HEK293 (cell line): ENCODE data around the gene MRTFA.

Experiments used
- FEZF1 ChIP-seq: fragments of 450-650 bp; formaldehyde crosslinking; IDR thresholded peaks from 2 replicates; pipeline ENCODE4 v1.5.1; 2016; ENCODE audit warnings: missing biosample characterization, missing genetic modification characterization
- GLI2 ChIP-seq: fragments of 450-650 bp; formaldehyde crosslinking; IDR thresholded peaks from 2 replicates; pipeline ENCODE4; 2017; ENCODE audit warnings: missing biosample characterization, missing genetic modification characterization, low read depth, borderline replicate concordance
- HOXA7 ChIP-seq: sonication (generic); formaldehyde crosslinking; IDR thresholded peaks from 2 replicates; pipeline ENCODE4 v1.8.1; 2022; ENCODE audit warnings: missing genetic modification reagents, borderline replicate concordance
- KLF10 ChIP-seq: fragments of 450-650 bp; IDR thresholded peaks from 2 replicates; pipeline ENCODE4 v1.5.1; 2018; ENCODE audit warnings: missing biosample characterization, mild to moderate bottlenecking, missing genetic modification characterization
- OSR2 ChIP-seq: fragments of 450-650 bp; formaldehyde crosslinking; IDR thresholded peaks from 2 replicates; pipeline ENCODE4 v1.5.1; 2016; ENCODE audit warnings: missing biosample characterization, missing genetic modification characterization
- SP2 ChIP-seq: fragments of 450-650 bp; formaldehyde crosslinking; IDR thresholded peaks from 2 replicates; pipeline ENCODE4 v1.5.1; 2016; ENCODE audit warnings: missing biosample characterization, missing genetic modification characterization
- WT1 ChIP-seq: fragments of 450-650 bp; formaldehyde crosslinking; IDR thresholded peaks from 2 replicates; pipeline ENCODE4 v1.5.1; 2016; ENCODE audit warnings: missing biosample characterization, missing genetic modification characterization
- ZBTB17 ChIP-seq: fragments of 450-650 bp; formaldehyde crosslinking; IDR thresholded peaks from 2 replicates; pipeline ENCODE4 v1.5.1; 2016; ENCODE audit warnings: missing biosample characterization, missing genetic modification characterization
- ZNF133 ChIP-seq: fragments of 450-650 bp; formaldehyde crosslinking; IDR thresholded peaks from 2 replicates; pipeline ENCODE4 v1.5.1; 2016; ENCODE audit warnings: missing biosample characterization, missing genetic modification characterization
- ZNF16 ChIP-seq: fragments of 450-650 bp; formaldehyde crosslinking; IDR thresholded peaks from 2 replicates; pipeline ENCODE4 v1.5.1; 2016; ENCODE audit warnings: low read depth, missing biosample characterization, missing genetic modification characterization
- ZNF174 ChIP-seq: fragments of 450-650 bp; formaldehyde crosslinking; IDR thresholded peaks from 2 replicates; pipeline ENCODE4 v1.5.0; 2017; ENCODE audit warnings: missing biosample characterization, mild to moderate bottlenecking, missing genetic modification characterization
- ZNF239 ChIP-seq: fragments of 450-650 bp; formaldehyde crosslinking; IDR thresholded peaks from 2 replicates; pipeline ENCODE4 v1.5.1; 2016; ENCODE audit warnings: missing biosample characterization, missing genetic modification characterization
- ZNF404 ChIP-seq: fragments of 450-650 bp; formaldehyde crosslinking; IDR thresholded peaks from 2 replicates; pipeline ENCODE4 v1.5.1; 2017; ENCODE audit warnings: missing biosample characterization, missing genetic modification characterization
- ZNF426 ChIP-seq: fragments of 450-650 bp; formaldehyde crosslinking; IDR thresholded peaks from 2 replicates; pipeline ENCODE4 v1.5.1; 2017; ENCODE audit warnings: missing biosample characterization, missing genetic modification characterization, mild to moderate bottlenecking, inconsistent platforms, moderate library complexity
- ZNF513 ChIP-seq: fragments of 450-650 bp; IDR thresholded peaks from 2 replicates; pipeline ENCODE4 v1.5.1; 2018; ENCODE audit warnings: missing biosample characterization, missing genetic modification characterization
- ZNF514 ChIP-seq: fragments of 450-650 bp; formaldehyde crosslinking; IDR thresholded peaks from 2 replicates; pipeline ENCODE4 v1.5.1; 2016; ENCODE audit warnings: missing biosample characterization, missing genetic modification characterization
- ZNF544 ChIP-seq: fragments of 450-650 bp; formaldehyde crosslinking; IDR thresholded peaks from 2 replicates; pipeline ENCODE4 v1.5.0; 2017; ENCODE audit warnings: missing biosample characterization, missing genetic modification characterization
- ZNF596 ChIP-seq: fragments of 450-650 bp; IDR thresholded peaks from 2 replicates; pipeline ENCODE4 v1.5.0; 2018; ENCODE audit warnings: missing biosample characterization, mild to moderate bottlenecking, missing genetic modification characterization, moderate library complexity
- ZNF677 ChIP-seq: fragments of 450-650 bp; IDR thresholded peaks from 2 replicates; pipeline ENCODE4 v1.5.0; 2018; ENCODE audit warnings: missing biosample characterization, mild to moderate bottlenecking, missing genetic modification characterization, moderate library complexity
- ZNF785 ChIP-seq: fragments of 450-650 bp; formaldehyde crosslinking; IDR thresholded peaks from 2 replicates; pipeline ENCODE4 v1.5.1; 2016; ENCODE audit warnings: missing biosample characterization, missing genetic modification characterization
- ZNF792 ChIP-seq: fragments of 450-650 bp; formaldehyde crosslinking; IDR thresholded peaks from 2 replicates; pipeline ENCODE4 v1.5.1; 2016; ENCODE audit warnings: missing biosample characterization, missing genetic modification characterization
- TF ChIP-seq, protein P1 (sequence below): fragments of 450-650 bp; formaldehyde crosslinking; IDR thresholded peaks from 2 replicates; pipeline ENCODE4 v1.5.1; 2016; ENCODE audit warnings: missing biosample characterization, missing genetic modification characterization, borderline replicate concordance
- TF ChIP-seq, protein P2 (sequence below): fragments of 450-650 bp; formaldehyde crosslinking; IDR thresholded peaks from 2 replicates; pipeline ENCODE4 v1.5.1; 2016; ENCODE audit warnings: missing biosample characterization, missing genetic modification characterization
- TF ChIP-seq, protein P3 (sequence below): fragments of 450-650 bp; IDR thresholded peaks from 2 replicates; pipeline ENCODE4 v1.5.1; 2018; ENCODE audit warnings: missing biosample characterization, mild to moderate bottlenecking, missing genetic modification characterization
- TF ChIP-seq, protein P4 (sequence below): fragments of 450-650 bp; formaldehyde crosslinking; IDR thresholded peaks from 2 replicates; pipeline ENCODE4 v1.5.1; 2016; ENCODE audit warnings: missing biosample characterization, missing genetic modification characterization

The MRTFA gene

GRCh38 chr22:40634119-40634903, 2.2 kb downstream of the MRTFA start (continued):
- TF ChIP-seq ZNF513 (tag by site-specific recombination): no peak
- no peak for TF ChIP-seq ZNF404
- peak; percentile 48 for TF ChIP-seq ZBTB17 (tag by site-specific recombination)
- TF ChIP-seq ZNF174 (tag by site-specific recombination): no peak
- peak; percentile 92 for TF ChIP-seq OSR2 (tag by site-specific recombination)
- TF ChIP-seq SP2: no peak
- no peak for TF ChIP-seq ZNF792 (tag by site-specific recombination)
- TF ChIP-seq FEZF1 (tag by site-specific recombination): peak; percentile 94
- peak; percentile 72 for TF ChIP-seq KLF10
- TF ChIP-seq, protein P1, sequence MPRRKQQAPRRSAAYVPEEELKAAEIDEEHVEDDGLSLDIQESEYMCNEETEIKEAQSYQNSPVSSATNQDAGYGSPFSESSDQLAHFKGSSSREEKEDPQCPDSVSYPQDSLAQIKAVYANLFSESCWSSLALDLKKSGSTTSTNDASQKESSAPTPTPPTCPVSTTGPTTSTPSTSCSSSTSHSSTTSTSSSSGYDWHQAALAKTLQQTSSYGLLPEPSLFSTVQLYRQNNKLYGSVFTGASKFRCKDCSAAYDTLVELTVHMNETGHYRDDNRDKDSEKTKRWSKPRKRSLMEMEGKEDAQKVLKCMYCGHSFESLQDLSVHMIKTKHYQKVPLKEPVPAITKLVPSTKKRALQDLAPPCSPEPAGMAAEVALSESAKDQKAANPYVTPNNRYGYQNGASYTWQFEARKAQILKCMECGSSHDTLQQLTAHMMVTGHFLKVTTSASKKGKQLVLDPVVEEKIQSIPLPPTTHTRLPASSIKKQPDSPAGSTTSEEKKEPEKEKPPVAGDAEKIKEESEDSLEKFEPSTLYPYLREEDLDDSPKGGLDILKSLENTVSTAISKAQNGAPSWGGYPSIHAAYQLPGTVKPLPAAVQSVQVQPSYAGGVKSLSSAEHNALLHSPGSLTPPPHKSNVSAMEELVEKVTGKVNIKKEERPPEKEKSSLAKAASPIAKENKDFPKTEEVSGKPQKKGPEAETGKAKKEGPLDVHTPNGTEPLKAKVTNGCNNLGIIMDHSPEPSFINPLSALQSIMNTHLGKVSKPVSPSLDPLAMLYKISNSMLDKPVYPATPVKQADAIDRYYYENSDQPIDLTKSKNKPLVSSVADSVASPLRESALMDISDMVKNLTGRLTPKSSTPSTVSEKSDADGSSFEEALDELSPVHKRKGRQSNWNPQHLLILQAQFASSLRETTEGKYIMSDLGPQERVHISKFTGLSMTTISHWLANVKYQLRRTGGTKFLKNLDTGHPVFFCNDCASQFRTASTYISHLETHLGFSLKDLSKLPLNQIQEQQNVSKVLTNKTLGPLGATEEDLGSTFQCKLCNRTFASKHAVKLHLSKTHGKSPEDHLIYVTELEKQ: peak; percentile 86
- TF ChIP-seq, protein P2, sequence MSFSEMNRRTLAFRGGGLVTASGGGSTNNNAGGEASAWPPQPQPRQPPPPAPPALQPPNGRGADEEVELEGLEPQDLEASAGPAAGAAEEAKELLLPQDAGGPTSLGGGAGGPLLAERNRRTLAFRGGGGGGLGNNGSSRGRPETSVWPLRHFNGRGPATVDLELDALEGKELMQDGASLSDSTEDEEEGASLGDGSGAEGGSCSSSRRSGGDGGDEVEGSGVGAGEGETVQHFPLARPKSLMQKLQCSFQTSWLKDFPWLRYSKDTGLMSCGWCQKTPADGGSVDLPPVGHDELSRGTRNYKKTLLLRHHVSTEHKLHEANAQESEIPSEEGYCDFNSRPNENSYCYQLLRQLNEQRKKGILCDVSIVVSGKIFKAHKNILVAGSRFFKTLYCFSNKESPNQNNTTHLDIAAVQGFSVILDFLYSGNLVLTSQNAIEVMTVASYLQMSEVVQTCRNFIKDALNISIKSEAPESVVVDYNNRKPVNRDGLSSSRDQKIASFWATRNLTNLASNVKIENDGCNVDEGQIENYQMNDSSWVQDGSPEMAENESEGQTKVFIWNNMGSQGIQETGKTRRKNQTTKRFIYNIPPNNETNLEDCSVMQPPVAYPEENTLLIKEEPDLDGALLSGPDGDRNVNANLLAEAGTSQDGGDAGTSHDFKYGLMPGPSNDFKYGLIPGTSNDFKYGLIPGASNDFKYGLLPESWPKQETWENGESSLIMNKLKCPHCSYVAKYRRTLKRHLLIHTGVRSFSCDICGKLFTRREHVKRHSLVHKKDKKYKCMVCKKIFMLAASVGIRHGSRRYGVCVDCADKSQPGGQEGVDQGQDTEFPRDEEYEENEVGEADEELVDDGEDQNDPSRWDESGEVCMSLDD (tag by site-specific recombination): no peak
- no peak for TF ChIP-seq ZNF785 (tag by site-specific recombination)
- TF ChIP-seq ZNF677 (tag by site-specific recombination): no peak
- no peak for TF ChIP-seq HOXA7
- no peak for TF ChIP-seq ZNF596 (tag by site-specific recombination)
- TF ChIP-seq, protein P3, sequence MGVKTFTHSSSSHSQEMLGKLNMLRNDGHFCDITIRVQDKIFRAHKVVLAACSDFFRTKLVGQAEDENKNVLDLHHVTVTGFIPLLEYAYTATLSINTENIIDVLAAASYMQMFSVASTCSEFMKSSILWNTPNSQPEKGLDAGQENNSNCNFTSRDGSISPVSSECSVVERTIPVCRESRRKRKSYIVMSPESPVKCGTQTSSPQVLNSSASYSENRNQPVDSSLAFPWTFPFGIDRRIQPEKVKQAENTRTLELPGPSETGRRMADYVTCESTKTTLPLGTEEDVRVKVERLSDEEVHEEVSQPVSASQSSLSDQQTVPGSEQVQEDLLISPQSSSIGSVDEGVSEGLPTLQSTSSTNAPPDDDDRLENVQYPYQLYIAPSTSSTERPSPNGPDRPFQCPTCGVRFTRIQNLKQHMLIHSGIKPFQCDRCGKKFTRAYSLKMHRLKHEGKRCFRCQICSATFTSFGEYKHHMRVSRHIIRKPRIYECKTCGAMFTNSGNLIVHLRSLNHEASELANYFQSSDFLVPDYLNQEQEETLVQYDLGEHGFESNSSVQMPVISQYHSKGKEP (tag by site-specific recombination): no peak
- TF ChIP-seq ZNF544 (tag by site-specific recombination): no peak
- TF ChIP-seq WT1 (tag by site-specific recombination): peak; percentile 83
- no peak for TF ChIP-seq ZNF514 (tag by site-specific recombination)
- TF ChIP-seq ZNF133 (tag by site-specific recombination): no peak
- TF ChIP-seq, protein P4, sequence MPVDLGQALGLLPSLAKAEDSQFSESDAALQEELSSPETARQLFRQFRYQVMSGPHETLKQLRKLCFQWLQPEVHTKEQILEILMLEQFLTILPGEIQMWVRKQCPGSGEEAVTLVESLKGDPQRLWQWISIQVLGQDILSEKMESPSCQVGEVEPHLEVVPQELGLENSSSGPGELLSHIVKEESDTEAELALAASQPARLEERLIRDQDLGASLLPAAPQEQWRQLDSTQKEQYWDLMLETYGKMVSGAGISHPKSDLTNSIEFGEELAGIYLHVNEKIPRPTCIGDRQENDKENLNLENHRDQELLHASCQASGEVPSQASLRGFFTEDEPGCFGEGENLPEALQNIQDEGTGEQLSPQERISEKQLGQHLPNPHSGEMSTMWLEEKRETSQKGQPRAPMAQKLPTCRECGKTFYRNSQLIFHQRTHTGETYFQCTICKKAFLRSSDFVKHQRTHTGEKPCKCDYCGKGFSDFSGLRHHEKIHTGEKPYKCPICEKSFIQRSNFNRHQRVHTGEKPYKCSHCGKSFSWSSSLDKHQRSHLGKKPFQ (tag by site-specific recombination): 0 out of 2 replicates have a peak, but pooled peaks have one; percentile 57
- TF ChIP-seq ZNF239 (tag by site-specific recombination): no peak
- TF ChIP-seq ZNF16 (tag by site-specific recombination): no peak
- peak; percentile 63; the same call in 1 of the 2 replicates for TF ChIP-seq GLI2 (tag by site-specific recombination)
- no peak for TF ChIP-seq ZNF426 (tag by site-specific recombination)
